ENCODE results near the gene GAL3ST2.

DNA sequence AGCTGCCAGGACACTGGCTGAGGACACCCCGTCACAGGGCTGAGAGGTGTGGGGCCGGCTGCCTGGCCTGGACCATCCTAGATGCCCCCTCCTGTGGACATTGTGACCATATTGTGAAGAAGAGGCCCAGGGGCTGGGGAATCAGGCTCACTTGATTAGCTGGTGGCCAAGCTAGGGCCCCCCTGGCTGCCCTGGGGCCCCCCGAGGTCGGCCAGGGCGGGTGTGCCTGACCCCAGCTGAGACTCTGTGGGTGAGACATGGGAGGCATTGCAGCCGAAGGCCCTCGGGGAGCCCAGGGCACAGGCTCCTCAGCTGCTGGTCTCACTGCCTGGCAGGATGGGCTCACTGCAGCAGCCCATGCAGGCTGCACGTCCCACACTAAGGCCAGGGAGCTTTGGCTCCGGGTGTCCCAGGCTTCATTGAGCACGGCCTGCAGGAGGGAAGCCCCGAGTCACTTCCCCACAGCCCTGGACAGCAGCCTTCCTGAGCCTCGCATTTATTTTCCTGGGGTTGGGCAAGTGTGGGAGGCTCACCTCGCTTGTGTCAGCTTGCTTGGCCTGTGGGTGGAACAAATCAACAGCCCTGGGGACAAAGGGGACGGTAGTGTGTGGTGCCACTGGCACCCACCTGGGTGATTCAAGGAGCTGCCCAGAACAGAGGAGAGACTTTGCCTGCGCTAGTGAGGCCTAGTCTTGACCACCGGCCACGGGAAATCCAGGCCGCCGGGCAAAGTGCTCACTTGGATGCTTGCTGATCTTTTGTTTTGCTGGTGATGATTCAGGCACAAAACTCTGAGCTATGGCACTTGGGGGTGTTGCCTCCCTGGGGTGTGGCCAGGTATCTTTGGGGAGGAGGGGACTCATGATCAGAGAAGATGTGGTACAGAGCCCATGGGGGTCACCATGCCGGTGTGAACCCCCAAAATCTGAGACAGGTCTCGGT lies 1.3 kb downstream of the GAL3ST2 start:
- TF ChIP-seq POLR2AphosphoS5 (IDR thresholded peaks at IDR 0.05; ENCODE audit: low read depth, low read length) (no peak), FOXJ3 (CRISPR knock-in tag; IDR thresholded peaks at IDR 0.05) (no peak), TCF12 (IDR thresholded peaks at IDR 0.05) (no peak), SMC3 (IDR thresholded peaks at IDR 0.05; ENCODE audit: low read depth, low read length) (no peak), TAF1 (IDR thresholded peaks at IDR 0.05; ENCODE audit: borderline replicate concordance, low read depth, low read length) (no peak), YY1 (IDR thresholded peaks at IDR 0.05; ENCODE audit: low read depth) (no peak), NFIC (IDR thresholded peaks at IDR 0.05; ENCODE audit: borderline replicate concordance) (no peak)
- TF ChIP-seq, protein P1, sequence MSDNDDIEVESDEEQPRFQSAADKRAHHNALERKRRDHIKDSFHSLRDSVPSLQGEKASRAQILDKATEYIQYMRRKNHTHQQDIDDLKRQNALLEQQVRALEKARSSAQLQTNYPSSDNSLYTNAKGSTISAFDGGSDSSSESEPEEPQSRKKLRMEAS (IDR thresholded peaks at IDR 0.05; ENCODE audit: low read depth) = no peak
- TF ChIP-seq, protein P2, sequence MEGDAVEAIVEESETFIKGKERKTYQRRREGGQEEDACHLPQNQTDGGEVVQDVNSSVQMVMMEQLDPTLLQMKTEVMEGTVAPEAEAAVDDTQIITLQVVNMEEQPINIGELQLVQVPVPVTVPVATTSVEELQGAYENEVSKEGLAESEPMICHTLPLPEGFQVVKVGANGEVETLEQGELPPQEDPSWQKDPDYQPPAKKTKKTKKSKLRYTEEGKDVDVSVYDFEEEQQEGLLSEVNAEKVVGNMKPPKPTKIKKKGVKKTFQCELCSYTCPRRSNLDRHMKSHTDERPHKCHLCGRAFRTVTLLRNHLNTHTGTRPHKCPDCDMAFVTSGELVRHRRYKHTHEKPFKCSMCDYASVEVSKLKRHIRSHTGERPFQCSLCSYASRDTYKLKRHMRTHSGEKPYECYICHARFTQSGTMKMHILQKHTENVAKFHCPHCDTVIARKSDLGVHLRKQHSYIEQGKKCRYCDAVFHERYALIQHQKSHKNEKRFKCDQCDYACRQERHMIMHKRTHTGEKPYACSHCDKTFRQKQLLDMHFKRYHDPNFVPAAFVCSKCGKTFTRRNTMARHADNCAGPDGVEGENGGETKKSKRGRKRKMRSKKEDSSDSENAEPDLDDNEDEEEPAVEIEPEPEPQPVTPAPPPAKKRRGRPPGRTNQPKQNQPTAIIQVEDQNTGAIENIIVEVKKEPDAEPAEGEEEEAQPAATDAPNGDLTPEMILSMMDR (IDR thresholded peaks at IDR 0.05) = no peak
- TF ChIP-seq, protein P3, sequence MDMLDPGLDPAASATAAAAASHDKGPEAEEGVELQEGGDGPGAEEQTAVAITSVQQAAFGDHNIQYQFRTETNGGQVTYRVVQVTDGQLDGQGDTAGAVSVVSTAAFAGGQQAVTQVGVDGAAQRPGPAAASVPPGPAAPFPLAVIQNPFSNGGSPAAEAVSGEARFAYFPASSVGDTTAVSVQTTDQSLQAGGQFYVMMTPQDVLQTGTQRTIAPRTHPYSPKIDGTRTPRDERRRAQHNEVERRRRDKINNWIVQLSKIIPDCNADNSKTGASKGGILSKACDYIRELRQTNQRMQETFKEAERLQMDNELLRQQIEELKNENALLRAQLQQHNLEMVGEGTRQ (IDR thresholded peaks at IDR 0.05; ENCODE audit: borderline replicate concordance, low read depth, low read length) = no peak
- TF ChIP-seq, protein P4, sequence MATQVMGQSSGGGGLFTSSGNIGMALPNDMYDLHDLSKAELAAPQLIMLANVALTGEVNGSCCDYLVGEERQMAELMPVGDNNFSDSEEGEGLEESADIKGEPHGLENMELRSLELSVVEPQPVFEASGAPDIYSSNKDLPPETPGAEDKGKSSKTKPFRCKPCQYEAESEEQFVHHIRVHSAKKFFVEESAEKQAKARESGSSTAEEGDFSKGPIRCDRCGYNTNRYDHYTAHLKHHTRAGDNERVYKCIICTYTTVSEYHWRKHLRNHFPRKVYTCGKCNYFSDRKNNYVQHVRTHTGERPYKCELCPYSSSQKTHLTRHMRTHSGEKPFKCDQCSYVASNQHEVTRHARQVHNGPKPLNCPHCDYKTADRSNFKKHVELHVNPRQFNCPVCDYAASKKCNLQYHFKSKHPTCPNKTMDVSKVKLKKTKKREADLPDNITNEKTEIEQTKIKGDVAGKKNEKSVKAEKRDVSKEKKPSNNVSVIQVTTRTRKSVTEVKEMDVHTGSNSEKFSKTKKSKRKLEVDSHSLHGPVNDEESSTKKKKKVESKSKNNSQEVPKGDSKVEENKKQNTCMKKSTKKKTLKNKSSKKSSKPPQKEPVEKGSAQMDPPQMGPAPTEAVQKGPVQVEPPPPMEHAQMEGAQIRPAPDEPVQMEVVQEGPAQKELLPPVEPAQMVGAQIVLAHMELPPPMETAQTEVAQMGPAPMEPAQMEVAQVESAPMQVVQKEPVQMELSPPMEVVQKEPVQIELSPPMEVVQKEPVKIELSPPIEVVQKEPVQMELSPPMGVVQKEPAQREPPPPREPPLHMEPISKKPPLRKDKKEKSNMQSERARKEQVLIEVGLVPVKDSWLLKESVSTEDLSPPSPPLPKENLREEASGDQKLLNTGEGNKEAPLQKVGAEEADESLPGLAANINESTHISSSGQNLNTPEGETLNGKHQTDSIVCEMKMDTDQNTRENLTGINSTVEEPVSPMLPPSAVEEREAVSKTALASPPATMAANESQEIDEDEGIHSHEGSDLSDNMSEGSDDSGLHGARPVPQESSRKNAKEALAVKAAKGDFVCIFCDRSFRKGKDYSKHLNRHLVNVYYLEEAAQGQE (IDR thresholded peaks at IDR 0.05; ENCODE audit: low read depth, low read length) = no peak
- TF ChIP-seq, protein P5, sequence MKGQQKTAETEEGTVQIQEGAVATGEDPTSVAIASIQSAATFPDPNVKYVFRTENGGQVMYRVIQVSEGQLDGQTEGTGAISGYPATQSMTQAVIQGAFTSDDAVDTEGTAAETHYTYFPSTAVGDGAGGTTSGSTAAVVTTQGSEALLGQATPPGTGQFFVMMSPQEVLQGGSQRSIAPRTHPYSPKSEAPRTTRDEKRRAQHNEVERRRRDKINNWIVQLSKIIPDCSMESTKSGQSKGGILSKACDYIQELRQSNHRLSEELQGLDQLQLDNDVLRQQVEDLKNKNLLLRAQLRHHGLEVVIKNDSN (IDR thresholded peaks at IDR 0.05; ENCODE audit: borderline replicate concordance, low read depth) = no peak
